CD4-positive, alpha-beta T cell treated with Interleukin-17A for 1 hour (primary cell): Measurements from ENCODE around the gene BAX.

Experiments used
- DNase-seq: peaks from one replicate; pipeline ENCODE4 v3.0.0-alpha.2; 2020

BAX gene

GRCh38 chr19:48988860-48989259 lies 34.2 kb downstream of the BAX start:
- DNase-seq: no peak

GRCh38 chr19:48989701-48990291 lies 35.1 kb downstream of the BAX start:
- DNase-seq: no peak

- no peak for DNase-seq
Observed at GRCh38 chr19:48990400-48990799, 35.7 kb downstream of the BAX start.

- no peak for DNase-seq
Observed at GRCh38 chr19:48991011-48991609, 36.4 kb downstream of the BAX start.

GRCh38 chr19:48991873-48992580 lies 37.4 kb downstream of the BAX start:
- no peak for DNase-seq

GRCh38 chr19:48992581-48993174 lies 38.0 kb downstream of the BAX start:
- no peak for DNase-seq

- DNase-seq: peak; percentile 100
Observed at GRCh38 chr19:48993175-48994034, 38.7 kb downstream of the BAX start, which contains the start of the genes GYS1 and RUVBL2. GYS1 (minus strand) TSS chr19:48993309; CDS start chr19:48993112, 197 bp downstream. RUVBL2 (plus strand) TSS chr19:48993887; CDS start chr19:48993912, 25 bp downstream.

GRCh38 chr19:48994035-48994386 lies 39.3 kb downstream of the BAX start:
- DNase-seq: no peak

GRCh38 chr19:48997972-48998371 lies 43.3 kb downstream of the BAX start:
- peak; percentile 44 for DNase-seq

- DNase-seq: peak; percentile 78
Observed at GRCh38 chr19:48999481-49000325, 45.0 kb downstream of the BAX start.

- no peak for DNase-seq
Observed at GRCh38 chr19:49004133-49004532, 49.5 kb downstream of the BAX start.

- DNase-seq: no peak
Observed at GRCh38 chr19:49004964-49005614, 50.4 kb downstream of the BAX start.

GRCh38 chr19:49006905-49007304 lies 52.2 kb downstream of the BAX start:
- no peak for DNase-seq

GRCh38 chr19:49009828-49010227 lies 55.2 kb downstream of the BAX start:
- no peak for DNase-seq

GRCh38 chr19:49010453-49010852 lies 55.8 kb downstream of the BAX start:
- DNase-seq: no peak

GRCh38 chr19:49011194-49011593 lies 56.5 kb downstream of the BAX start:
- DNase-seq: no peak
